ENCODE measurements around the gene LRMDA. TPM values are rescaled to one million over a fixed set of nuclear protein-coding genes. Genes with fewer than 3 reads are reported as not detected.

The LRMDA gene
- total RNA-seq, 4 donors from 2014 or later: 9.8 to 18.6 (median 15.8) TPM

GRCh38 chr10:75647675-75648074, 216.3 kb downstream of the LRMDA start:
- Histone ChIP-seq H3K27ac (no peak overlapping the region), H3K36me3 (no peaks in the 10 kb centered on the region), H3K4me3 (no peak overlapping the region), H3K9me3 (no peaks in the 10 kb centered on the region), H3K4me1 (peaks cover 0 to 11% (median 0%) of the 10 kb centered on the region in 4 donors), H3K27me3 (no peaks in the 10 kb centered on the region)
- no peak for DNase-seq (ENCODE audit: low spot score in 2 of 2)
- WGBS, 2 donors: 89 to 91% methylated on average over 3 of the region's 3 CpGs
- TF ChIP-seq CTCF (IDR thresholded peaks at IDR 0.05): no peak
- TF ChIP-seq EP300 (IDR thresholded peaks at IDR 0.05): no peak
- TF ChIP-seq POLR2A (IDR thresholded peaks at IDR 0.05): no peak

- no peak for DNase-seq (ENCODE audit: low spot score in 2 of 2)
- H3K36me3 ChIP-seq: no peaks in the 10 kb centered on the region
- H3K27me3 ChIP-seq: no peaks in the 10 kb centered on the region
- no peak for TF ChIP-seq POLR2A (IDR thresholded peaks at IDR 0.05)
- no peak for TF ChIP-seq CTCF (IDR thresholded peaks at IDR 0.05)
- no peak for TF ChIP-seq EP300 (IDR thresholded peaks at IDR 0.05)
- WGBS, 2 donors: 71 to 75% methylated on average over 3 of the region's 3 CpGs
- H3K27ac ChIP-seq: no peak overlapping the region
- no peaks in the 10 kb centered on the region for H3K9me3 ChIP-seq
- H3K4me1 ChIP-seq: peaks cover 0 to 11% (median 0%) of the 10 kb centered on the region in 4 donors
- H3K4me3 ChIP-seq: no peak overlapping the region
Observed at GRCh38 chr10:75648351-75648750, 216.9 kb downstream of the LRMDA start.

- WGBS, 2 donors: 71 to 84% methylated on average over 2 of the region's 2 CpGs
- no peak for TF ChIP-seq CTCF (IDR thresholded peaks at IDR 0.05)
- TF ChIP-seq EP300 (IDR thresholded peaks at IDR 0.05): no peak
- TF ChIP-seq POLR2A (IDR thresholded peaks at IDR 0.05): no peak
- H3K27me3 ChIP-seq: no peaks in the 10 kb centered on the region
Observed at GRCh38 chr10:75648854-75649253, 217.4 kb downstream of the LRMDA start.

DNA sequence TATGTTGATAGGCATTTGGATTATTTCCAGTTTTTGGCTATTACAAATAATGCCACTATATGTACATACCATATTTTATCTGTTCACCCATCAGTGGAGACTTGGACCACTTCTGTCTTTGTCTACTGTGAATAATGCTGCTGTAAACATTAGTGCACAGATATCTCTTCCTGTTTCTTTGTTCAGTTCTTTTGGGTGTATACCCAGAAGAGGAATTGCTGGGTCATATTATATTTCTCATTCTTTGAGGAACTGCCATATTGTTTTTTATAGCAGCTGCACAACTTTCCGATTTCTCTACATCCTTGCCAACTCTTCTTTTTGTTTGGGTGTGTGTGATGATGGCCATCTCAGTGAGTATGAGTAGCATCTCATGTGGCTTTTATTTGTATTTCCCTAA, 218.0 kb downstream of the LRMDA start:
- TF ChIP-seq POLR2A (IDR thresholded peaks at IDR 0.05) (no peak), EP300 (IDR thresholded peaks at IDR 0.05) (no peak), CTCF (IDR thresholded peaks at IDR 0.05) (no peak)
- no peak overlapping the region for H3K4me3 ChIP-seq
- WGBS, 2 donors: 74 to 76% methylated on average over 1 of the region's 1 CpG
- no peaks in the 10 kb centered on the region for H3K27me3 ChIP-seq
- no peaks in the 10 kb centered on the region for H3K36me3 ChIP-seq
- no peak for DNase-seq (ENCODE audit: low spot score in 2 of 2)
- H3K9me3 ChIP-seq: no peaks in the 10 kb centered on the region
- peaks cover 0 to 17% (median 0%) of the 10 kb centered on the region in 4 donors for H3K4me1 ChIP-seq
- no peak overlapping the region for H3K27ac ChIP-seq

More at GRCh38 chr10:75648854-75649253, 217.4 kb downstream of the LRMDA start:
- Histone ChIP-seq H3K4me3 (no peak overlapping the region), H3K36me3 (no peaks in the 10 kb centered on the region), H3K9me3 (no peaks in the 10 kb centered on the region), H3K27ac (no peak overlapping the region), H3K4me1 (peaks cover 0 to 11% (median 0%) of the 10 kb centered on the region in 4 donors)
- no peak for DNase-seq (ENCODE audit: low spot score in 2 of 2)

GRCh38 chr10:75650648-75651047, 219.2 kb downstream of the LRMDA start:
- Histone ChIP-seq H3K27ac (no peak overlapping the region), H3K4me3 (no peak overlapping the region), H3K9me3 (no peaks in the 10 kb centered on the region), H3K27me3 (no peaks in the 10 kb centered on the region), H3K36me3 (no peaks in the 10 kb centered on the region), H3K4me1 (peaks cover 0 to 29% (median 6%) of the 10 kb centered on the region in 4 donors)
- DNase-seq (ENCODE audit: low spot score in 2 of 2): no peak
- 69 to 74% methylated on average over 4 of the region's 4 CpGs for WGBS, 2 donors
- TF ChIP-seq CTCF (IDR thresholded peaks at IDR 0.05) (no peak), POLR2A (IDR thresholded peaks at IDR 0.05) (no peak), EP300 (IDR thresholded peaks at IDR 0.05) (no peak)

Data from tibial nerve (tissue), 4 donors.